ENCODE measurements around the gene ADAMTS16. TPM values are rescaled to one million over a fixed set of nuclear protein-coding genes. Genes with fewer than 3 reads are reported as not detected.

ADAMTS16 gene
- total RNA-seq, 1 experiment from 2014 or later, result 11.6 TPM

DNA sequence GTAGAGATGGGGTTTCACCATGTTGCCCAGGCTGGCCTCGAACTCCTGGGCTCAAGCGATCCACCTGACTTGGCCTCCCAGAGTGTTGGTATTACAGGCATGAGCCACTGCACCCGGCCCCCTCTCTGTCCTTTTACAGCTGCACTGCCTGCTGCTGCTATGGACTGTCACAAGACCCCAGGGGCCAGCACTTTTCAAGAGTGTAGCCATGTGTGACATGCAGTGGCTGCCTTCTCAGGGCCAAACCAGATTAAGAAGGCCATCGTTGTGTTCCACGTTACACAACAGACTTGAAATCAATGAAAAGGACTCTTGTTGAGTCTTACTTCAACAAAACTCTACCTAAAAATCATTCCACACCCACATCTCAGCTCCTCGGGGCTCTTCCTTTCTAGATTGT is 203.4 kb downstream of the ADAMTS16 start:
- no peak for DNase-seq (ENCODE audit: low read depth)

DNA sequence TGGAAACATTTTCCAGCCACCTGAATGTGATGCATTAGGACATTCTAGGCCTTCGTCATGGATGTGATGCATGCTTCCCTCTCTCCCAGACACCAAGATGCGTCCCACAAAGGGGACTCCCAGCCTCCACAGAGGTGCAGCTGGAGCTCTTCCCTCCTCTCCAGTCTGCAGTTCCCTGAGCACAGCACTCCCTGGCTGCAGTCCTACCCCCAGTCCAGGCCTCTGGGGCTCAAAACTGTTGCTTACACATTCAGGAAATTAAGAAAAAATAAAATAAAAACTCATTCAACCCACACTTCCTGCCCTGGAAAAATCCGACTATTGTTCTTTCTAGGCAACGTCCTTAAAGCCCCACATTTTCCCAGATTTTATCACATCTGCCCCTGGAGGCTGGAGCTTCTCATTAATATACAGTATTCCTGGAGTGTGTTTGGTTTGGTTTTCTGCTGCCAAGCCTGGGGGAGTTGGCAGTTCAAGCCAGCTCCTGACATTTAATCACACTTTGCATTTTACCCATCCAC is 204.0 kb downstream of the ADAMTS16 start:
- peak; percentile 47 for DNase-seq (ENCODE audit: low read depth)

DNA sequence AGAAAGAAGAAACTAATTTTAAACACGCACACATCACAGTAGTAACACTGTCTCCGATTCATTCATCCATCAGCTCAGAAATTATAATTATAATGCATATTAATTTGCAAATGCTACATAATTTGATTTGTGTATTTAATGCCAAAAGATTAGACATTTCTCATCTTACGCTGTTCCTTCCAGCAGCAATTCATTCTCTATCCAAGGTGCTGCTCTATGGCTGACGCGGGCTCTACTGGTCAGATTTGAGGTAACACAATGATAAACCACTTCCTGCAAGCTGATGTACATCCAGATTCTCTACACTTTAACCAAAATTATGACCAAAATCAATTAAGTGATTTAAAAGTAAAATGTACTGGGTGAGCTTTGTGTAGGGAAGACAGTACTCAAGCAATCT is 204.5 kb downstream of the ADAMTS16 start:
- no peak for DNase-seq (ENCODE audit: low read depth)

DNA sequence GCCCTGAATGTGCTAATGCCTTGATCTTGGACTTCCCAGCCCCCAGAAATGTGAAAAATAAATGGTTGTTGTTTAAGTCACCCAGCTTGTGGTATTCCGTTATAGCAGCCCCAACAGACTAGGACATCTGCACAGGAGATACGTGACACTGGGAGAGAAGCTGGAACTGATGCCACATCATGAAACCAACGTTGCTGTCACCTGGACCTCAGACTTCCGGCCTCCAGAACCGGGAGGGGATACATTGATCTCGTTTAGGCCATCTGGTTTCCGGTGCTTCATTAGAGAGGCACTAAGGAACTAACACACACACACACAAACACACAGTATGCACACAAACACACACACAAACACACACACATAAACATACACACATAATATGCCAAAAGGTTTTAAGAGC is 207.3 kb downstream of the ADAMTS16 start:
- DNase-seq (ENCODE audit: low read depth), result no peak

DNA sequence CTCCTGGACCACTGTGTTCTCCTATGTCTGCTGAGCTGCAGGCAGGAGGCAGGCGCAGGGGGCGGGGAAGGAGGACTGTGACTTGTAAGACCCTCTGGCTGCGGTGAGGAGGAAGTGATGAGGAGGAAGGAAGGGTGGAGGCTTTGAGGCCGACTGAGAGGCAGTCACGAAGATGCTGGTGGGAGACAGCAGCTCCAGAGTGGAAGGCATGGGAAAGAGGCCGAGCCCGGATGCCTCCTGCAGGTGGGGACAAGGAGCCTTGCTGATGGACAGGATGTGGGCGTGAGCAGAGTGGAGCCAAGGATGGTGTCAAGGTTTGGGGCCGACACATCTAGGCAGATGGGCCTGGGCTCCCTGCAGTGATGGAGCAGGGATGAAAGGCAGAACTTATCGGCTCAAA is 208.0 kb downstream of the ADAMTS16 start:
- DNase-seq (ENCODE audit: low read depth), result no peak

DNA sequence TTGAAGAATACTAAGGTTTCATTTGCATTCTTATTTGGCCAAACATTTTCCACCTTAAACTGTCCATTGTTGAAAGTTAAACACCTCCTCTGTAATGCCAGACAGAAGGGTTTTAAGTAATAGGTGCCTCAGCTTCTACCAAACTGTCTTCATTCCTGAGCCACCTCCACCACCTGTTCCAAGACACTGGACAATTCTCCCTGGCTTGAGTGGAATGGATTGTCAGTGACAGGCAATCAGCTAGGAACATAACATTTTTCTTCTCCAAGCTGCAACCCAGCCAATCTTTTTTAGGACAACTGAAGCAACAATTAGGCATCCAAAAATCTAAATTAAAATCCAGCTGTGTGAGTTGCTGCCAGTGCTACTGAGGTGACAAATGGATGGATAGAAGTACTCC is 208.4 kb downstream of the ADAMTS16 start:
- DNase-seq (ENCODE audit: low read depth), result no peak

DNA sequence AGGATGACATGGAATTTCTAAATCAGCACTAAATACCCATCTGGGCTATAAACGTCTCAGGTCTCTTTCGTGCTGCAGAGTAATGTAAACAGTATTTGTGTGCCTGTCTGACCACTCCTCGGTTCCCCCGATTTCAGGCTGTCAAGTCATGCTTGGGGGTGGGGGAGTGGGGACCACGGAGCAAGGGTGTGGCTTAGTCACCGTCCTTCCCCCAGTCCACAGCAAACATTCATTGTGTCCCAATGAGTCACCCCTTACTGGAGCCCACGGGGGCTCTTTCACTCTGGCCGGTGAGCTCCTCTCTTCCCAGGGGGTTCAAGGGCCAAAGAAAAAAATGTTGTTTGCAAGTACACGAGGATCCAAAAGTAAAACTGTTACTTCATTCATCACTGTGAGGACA is 210.0 kb downstream of the ADAMTS16 start:
- peak; percentile 75 for DNase-seq (ENCODE audit: low read depth)

DNA sequence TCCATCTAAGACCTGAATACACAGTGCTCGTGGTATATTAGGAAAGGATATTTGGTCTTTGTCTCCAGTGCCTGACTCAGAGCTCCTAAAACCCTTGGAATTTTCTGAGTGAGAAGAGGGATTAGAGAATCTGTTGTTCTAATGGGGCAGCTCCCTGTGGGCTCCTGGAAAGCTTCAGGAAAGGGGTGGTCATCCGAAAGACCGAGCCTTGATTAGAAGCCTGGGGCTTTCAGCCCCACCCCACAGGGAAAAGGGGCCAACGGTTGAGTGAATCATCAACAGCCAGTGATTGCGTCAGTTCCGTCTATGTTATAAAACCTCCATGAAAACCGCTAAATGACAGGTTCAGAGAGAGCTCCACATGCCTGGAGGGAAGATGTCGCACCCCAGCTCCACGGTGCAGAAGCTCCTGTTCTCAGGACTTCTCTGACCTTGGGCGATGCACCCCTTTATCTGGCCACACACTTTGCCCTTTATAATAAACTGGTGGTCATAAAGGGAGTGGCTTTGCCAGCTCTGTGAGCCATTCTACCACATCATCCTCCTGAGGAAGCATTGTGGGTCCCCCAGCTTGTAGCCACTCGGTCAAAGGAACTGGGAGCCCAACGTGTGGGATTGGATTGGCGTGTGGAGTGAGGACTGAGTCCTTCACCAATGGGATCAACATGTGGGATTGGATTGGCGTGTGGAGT is 211.3 kb downstream of the ADAMTS16 start:
- DNase-seq (ENCODE audit: low read depth), result peak; percentile 86

DNA sequence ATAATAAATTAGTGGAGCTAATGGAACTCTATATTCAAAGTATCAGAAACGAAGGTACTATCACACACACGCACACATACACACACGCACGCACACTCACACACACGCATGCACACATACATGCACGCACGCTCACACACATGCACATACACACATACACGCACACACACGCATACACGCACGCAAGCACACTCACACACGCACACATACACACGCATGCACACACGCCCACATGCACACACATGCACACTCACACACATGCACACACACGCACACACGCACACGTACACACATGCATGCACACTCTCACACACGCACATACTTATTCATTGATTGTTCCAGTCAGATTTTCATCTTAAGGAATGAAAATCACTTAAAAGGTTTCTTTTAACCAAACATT is 212.5 kb downstream of the ADAMTS16 start:
- no peak for DNase-seq (ENCODE audit: low read depth)

DNA sequence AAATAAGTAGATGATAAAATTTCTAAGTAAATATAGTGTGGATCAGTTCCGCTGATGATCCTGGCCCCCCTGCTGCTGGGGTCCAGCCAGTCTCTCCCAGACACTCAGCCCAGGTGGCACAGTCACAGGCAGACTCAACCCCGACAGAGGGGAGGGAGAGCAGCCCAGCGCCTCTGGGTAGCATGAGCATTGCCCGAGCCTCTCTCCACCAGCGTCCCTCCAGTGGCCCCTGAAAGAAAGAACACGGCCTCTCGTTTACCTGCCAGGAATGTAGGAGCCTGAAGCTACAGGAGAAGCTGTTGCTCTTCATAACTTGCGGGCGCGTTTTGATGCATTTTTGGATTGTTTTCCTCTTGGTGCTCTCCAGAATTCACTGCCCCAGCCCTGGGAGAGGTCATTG is 213.6 kb downstream of the ADAMTS16 start:
- DNase-seq (ENCODE audit: low read depth), result no peak

DNA sequence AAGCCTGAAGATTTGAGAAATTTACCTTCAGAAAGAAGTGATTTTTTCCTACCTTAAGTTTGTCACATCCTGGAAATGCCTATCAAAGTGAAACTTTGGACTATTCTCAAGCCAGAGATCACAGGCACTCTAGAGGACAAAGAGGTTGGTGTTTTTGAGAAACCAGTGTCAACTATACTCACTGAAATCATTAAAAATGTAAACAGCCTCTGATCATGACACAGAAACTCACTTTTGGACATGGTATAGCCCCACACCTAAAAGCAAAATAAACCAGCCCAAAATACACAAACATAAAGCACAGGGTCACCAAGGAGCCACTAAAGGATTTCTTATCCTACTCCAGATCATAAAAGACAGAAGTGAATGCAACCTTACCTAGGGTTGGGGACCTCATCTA is 216.6 kb downstream of the ADAMTS16 start:
- DNase-seq (ENCODE audit: low read depth), result no peak

DNA sequence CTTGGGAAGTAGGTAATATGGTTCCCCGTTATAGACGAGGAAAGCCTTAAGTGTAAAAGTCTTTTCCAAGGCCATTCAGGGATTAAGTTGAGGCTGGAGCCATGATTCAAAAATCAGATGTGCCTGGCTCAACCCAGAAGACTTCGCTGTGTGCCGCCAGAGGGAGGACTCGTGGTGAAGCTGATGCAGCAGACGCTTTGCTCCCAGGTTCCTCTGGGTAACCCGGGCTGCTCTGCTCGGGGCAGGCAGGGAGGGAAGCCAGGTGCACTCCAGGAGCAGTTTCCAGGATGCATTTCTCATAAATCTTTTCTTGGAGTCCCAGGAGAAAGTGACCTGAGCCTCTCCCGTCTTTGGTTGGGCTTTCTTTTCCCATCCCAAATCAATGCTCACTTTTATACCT is 219.5 kb downstream of the ADAMTS16 start:
- DNase-seq (ENCODE audit: low read depth), result no peak

DNA sequence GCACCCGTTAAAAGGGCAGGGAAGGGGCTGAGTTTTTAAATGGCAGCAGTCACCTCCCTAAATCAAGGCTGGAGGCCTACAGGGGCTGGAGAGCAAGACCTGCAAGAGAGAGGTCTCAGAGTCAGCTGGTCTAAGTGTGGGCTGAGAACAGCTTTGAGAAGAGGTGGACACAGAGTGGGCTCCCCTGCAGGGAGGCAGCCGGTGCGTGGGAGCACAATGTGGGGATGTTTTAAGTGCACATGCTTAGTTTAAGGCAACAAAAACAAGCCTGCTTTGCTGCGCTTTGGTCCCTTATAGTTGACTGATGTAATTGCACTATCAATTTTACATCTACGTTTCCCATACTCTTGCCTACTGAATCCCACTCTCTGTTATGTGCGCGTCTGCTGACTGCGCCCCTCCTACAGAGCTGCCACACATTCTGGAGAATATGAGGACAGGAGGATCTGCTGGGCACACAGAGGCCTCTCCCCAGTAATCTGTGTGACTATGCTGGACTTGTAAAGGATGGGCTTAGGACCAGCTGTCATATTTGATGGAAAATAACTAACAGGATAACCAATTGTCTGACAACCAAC is 220.3 kb downstream of the ADAMTS16 start:
- DNase-seq (ENCODE audit: low read depth), result no peak

DNA sequence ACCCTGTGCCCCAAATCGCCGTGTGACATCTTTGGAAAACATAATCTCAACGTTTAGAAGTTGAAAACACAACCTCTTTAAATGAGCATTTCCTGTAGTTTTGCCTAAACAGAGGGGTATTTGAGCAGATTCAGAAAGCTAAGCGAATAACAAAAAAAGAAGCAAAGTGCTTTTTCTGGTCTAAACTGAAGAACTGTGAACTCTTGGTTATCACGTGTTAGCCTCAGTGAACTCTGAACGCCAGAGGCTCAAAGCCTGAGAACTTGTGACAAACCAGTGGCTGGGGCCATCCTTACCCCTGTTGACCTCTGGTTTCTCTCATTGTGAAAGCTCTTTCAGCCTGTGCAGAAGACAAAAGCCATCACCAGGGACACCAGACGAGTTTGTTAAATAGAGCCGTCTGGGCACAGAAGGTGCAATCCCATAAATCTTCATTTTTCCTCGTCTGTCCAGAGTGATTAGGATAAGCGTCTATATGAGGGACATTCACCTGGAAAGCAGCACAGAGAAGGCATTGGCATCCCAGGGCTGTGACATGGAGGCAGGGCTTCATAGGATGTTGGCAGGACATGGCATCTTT is 220.9 kb downstream of the ADAMTS16 start:
- DNase-seq (ENCODE audit: low read depth), result no peak

DNA sequence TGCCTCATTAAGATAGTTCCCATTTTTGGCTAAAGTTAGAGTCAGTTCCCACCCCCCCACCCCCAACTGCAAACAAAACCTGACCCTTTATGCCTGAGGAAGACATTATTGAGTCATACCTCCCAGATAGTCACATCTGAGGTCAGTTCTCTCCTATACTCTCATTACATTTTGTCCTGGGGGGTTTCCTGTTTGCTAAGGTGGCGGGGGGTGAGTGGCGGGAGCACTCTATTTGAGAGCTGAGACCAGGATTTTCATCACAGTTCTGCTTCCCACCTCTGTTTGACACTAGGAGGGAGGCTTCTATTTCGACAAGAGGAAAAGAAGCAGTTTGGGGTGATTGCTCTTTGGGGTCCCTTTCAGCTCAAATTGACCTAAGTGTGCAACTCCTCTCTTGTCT is 222.9 kb downstream of the ADAMTS16 start:
- DNase-seq (ENCODE audit: low read depth), result peak; percentile 63

DNA sequence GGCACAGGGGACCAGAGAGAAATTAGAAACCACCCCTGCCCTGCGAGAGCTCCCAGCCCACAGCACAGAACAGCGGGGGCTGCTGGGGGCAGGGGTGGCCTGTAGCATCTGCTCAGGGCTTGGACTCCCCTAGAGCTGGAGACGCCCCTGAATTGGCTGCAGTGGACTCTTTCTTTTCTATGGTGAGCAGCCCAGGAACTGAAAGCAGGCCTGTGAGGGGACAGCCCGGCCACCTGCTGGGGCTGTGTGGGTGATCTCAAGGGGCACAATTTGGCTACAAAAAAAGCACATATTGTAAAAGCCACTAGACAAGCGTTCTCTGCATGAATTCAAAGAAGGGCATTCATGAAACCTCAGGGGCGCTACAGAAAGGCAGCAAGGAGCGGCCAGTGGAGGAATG is 224.8 kb downstream of the ADAMTS16 start:
- DNase-seq (ENCODE audit: low read depth), result no peak

DNA sequence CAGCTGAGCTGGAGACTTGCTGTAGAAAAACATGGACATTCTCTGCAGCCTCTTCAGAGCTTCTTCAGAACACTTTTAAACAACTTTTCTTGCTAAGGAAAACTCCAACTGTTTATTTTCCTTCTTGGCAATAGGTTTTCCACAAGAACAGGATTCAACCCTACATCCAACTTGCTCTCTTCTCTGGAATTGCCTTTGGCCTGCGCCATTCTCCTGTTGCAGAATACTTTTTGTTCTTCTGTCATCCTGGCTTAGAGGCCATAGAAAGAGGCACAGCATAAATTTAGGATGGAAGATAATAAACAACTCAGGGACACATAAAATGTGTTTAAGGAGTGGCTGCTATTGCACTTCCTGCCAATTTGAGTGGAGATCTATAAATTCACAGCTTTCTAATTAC is 227.6 kb downstream of the ADAMTS16 start:
- no peak for DNase-seq (ENCODE audit: low read depth)

DNA sequence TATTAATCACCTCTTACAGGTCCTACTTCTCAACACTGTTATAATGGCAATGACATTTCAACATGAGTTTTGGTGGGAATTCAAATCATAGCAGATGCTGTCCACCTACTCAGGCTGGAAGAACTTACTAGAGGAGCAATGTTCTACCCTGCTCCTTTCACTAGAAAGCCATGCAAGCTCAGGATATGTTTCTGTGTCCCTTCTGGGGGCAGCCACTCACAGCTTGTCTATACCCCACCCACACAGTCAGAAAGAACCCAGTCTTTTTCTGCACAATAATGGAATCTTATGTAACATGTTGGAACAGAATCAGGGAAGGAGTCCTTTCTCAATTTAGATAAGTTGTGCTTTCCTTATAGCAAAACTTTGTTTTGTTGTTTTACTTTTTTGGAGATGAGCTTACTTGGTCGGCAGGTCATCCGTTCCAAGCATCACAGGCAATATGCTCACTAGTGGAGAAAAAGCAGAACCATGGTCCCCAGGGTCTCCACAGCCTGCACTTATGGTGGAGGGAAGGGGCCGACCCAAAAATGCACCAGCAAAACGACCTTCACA is 229.0 kb downstream of the ADAMTS16 start:
- DNase-seq (ENCODE audit: low read depth), result no peak

Data from Daoy (cell line).